SK-N-SH treated with all-trans-retinoic acid at 6 μM for 48 hours (cell line): ENCODE results near the gene NSMF.

Experiments
- ATAC-seq: fragments of 200-7000 bp; cut with Tn5 transposase; 3 replicates; pipeline ENCODE4 v1.9.1; 2020; ENCODE audit warnings: mild to moderate bottlenecking, moderate library complexity
- ARNTL ChIP-seq: fragments of 450-650 bp; formaldehyde crosslinking; IDR thresholded peaks from 2 replicates; pipeline ENCODE4 v1.5.0; 2020; ENCODE audit warnings: low read depth, mild to moderate bottlenecking, moderate library complexity, borderline replicate concordance
- BACH2 ChIP-seq: fragments of 250-450 bp; sonication (Bioruptor Pico); IDR thresholded peaks from 2 replicates; pipeline ENCODE4 v1.9.0; 2021; ENCODE audit warnings: mild to moderate bottlenecking, borderline replicate concordance
- CSDC2 ChIP-seq: fragments of 250-450 bp; sonication (Bioruptor Pico); IDR thresholded peaks from 2 replicates; pipeline ENCODE4 v1.5.0; 2020; ENCODE audit warnings: mild to moderate bottlenecking, moderate library complexity
- CSRNP3 ChIP-seq: fragments of 250-450 bp; sonication (Bioruptor Pico); IDR thresholded peaks from 2 replicates; pipeline ENCODE4 v1.5.1; 2021; ENCODE audit warnings: mild to moderate bottlenecking, moderate library complexity
- ESRRG ChIP-seq: fragments of 250-450 bp; sonication (Bioruptor Pico); IDR thresholded peaks from 2 replicates; pipeline ENCODE4 v1.6.1; 2021; ENCODE audit warnings: mild to moderate bottlenecking
- ISL1 ChIP-seq: fragments of 250-450 bp; sonication (Bioruptor Pico); IDR thresholded peaks from 2 replicates; pipeline ENCODE4 v2.1.2; 2022; ENCODE audit warnings: mild to moderate bottlenecking, moderate library complexity
- OSR1 ChIP-seq: fragments of 250-450 bp; sonication (Bioruptor Pico); IDR thresholded peaks from 2 replicates; pipeline ENCODE4 v1.8.0; 2022; ENCODE audit warnings: moderate library complexity, mild to moderate bottlenecking, inconsistent platforms
- PPARA ChIP-seq: fragments of 250-450 bp; sonication (Bioruptor Pico); IDR thresholded peaks from 2 replicates; pipeline ENCODE4 v1.5.0; 2020; ENCODE audit warnings: mild to moderate bottlenecking, borderline replicate concordance
- RARB ChIP-seq: fragments of 250-450 bp; sonication (Bioruptor Pico); IDR thresholded peaks from 2 replicates; pipeline ENCODE4 v1.8.0; 2021; ENCODE audit warnings: mild to moderate bottlenecking, moderate library complexity
- SNAI2 ChIP-seq: fragments of 250-450 bp; sonication (Bioruptor Pico); IDR thresholded peaks from 2 replicates; pipeline ENCODE4 v1.5.0; 2020; ENCODE audit warnings: mild to moderate bottlenecking, moderate library complexity
- TCF4 ChIP-seq: fragments of 250-450 bp; sonication (Bioruptor Pico); IDR thresholded peaks from 2 replicates; pipeline ENCODE4 v1.8.0; 2021; ENCODE audit warnings: mild to moderate bottlenecking, moderate library complexity, borderline replicate concordance
- TOX ChIP-seq: fragments of 250-450 bp; sonication (Bioruptor Pico); IDR thresholded peaks from 2 replicates; pipeline ENCODE4 v1.8.0; 2021; ENCODE audit warnings: mild to moderate bottlenecking, moderate library complexity, borderline replicate concordance
- TSHZ2 ChIP-seq: fragments of 250-450 bp; sonication (Bioruptor Pico); IDR thresholded peaks from 2 replicates; pipeline ENCODE4 v1.5.0; 2020; ENCODE audit warnings: mild to moderate bottlenecking, moderate library complexity
- ZC3H10 ChIP-seq: fragments of 250-450 bp; sonication (Bioruptor Pico); IDR thresholded peaks from 2 replicates; pipeline ENCODE4 v1.5.1; 2021; ENCODE audit warnings: mild to moderate bottlenecking, moderate library complexity
- ZFP3 ChIP-seq: fragments of 250-450 bp; sonication (Bioruptor Pico); IDR thresholded peaks from 2 replicates; pipeline ENCODE4 v1.5.0; 2020; ENCODE audit warnings: mild to moderate bottlenecking, moderate library complexity
- ZNF70 ChIP-seq: fragments of 450-650 bp; formaldehyde crosslinking; IDR thresholded peaks from 2 replicates; pipeline ENCODE4 v1.5.0; 2020; ENCODE audit warnings: mild to moderate bottlenecking, moderate library complexity
- ZNF8 ChIP-seq: fragments of 450-650 bp; formaldehyde crosslinking; IDR thresholded peaks from 2 replicates; pipeline ENCODE4 v1.5.0; 2020; ENCODE audit warnings: mild to moderate bottlenecking, moderate library complexity
- TF ChIP-seq, protein P1 (sequence below): fragments of 250-450 bp; sonication (Bioruptor Pico); IDR thresholded peaks from 2 replicates; pipeline ENCODE4 v1.8.0; 2020; ENCODE audit warnings: mild to moderate bottlenecking, moderate library complexity, borderline replicate concordance
- TF ChIP-seq, protein P2 (sequence below): fragments of 250-450 bp; sonication (Bioruptor Pico); IDR thresholded peaks from 2 replicates; pipeline ENCODE4 v1.8.0; 2021; ENCODE audit warnings: low read depth, mild to moderate bottlenecking, moderate library complexity, borderline replicate concordance
- TF ChIP-seq, protein P3 (sequence below): fragments of 250-450 bp; sonication (Bioruptor Pico); IDR thresholded peaks from 2 replicates; pipeline ENCODE4 v1.5.1; 2020; ENCODE audit warnings: low read depth, mild to moderate bottlenecking, moderate library complexity

The NSMF gene

DNA sequence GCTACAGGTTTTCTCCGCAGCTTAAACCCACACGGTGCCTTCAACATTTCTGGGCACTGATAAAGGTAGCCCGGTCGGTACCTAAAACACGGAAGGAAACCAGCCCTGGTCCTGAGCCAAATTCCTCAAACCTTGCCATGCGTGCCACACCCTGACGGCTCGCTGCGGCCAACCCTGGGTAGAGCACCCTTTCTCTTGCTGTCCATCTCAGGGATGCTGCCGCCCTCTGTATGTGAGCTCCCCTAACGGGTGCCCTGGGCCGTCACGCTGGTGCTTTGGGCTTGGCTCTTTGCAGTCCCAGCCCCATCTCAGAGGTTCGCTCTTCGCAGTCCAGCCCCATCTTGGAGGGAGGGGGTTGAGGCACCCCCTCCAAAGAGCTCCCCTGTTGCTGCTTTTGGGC lies 47.1 kb upstream of the NSMF start:
- TF ChIP-seq SNAI2 (CRISPR knock-in tag) (no peak), TSHZ2 (no peak), RARB (CRISPR knock-in tag) (no peak), ARNTL (CRISPR knock-in tag) (no peak), ZNF70 (CRISPR knock-in tag) (no peak), CSRNP3 (CRISPR knock-in tag) (no peak), CSDC2 (no peak), TOX (CRISPR knock-in tag) (no peak), ZNF8 (no peak), ZFP3 (CRISPR knock-in tag) (no peak), TCF4 (no peak)
- TF ChIP-seq, protein P1, sequence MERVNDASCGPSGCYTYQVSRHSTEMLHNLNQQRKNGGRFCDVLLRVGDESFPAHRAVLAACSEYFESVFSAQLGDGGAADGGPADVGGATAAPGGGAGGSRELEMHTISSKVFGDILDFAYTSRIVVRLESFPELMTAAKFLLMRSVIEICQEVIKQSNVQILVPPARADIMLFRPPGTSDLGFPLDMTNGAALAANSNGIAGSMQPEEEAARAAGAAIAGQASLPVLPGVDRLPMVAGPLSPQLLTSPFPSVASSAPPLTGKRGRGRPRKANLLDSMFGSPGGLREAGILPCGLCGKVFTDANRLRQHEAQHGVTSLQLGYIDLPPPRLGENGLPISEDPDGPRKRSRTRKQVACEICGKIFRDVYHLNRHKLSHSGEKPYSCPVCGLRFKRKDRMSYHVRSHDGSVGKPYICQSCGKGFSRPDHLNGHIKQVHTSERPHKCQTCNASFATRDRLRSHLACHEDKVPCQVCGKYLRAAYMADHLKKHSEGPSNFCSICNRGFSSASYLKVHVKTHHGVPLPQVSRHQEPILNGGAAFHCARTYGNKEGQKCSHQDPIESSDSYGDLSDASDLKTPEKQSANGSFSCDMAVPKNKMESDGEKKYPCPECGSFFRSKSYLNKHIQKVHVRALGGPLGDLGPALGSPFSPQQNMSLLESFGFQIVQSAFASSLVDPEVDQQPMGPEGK, result no peak
- TF ChIP-seq, protein P2, sequence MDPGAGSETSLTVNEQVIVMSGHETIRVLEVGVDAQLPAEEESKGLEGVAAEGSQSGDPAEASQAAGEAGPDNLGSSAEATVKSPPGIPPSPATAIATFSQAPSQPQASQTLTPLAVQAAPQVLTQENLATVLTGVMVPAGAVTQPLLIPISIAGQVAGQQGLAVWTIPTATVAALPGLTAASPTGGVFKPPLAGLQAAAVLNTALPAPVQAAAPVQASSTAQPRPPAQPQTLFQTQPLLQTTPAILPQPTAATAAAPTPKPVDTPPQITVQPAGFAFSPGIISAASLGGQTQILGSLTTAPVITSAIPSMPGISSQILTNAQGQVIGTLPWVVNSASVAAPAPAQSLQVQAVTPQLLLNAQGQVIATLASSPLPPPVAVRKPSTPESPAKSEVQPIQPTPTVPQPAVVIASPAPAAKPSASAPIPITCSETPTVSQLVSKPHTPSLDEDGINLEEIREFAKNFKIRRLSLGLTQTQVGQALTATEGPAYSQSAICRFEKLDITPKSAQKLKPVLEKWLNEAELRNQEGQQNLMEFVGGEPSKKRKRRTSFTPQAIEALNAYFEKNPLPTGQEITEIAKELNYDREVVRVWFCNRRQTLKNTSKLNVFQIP (CRISPR knock-in tag), result no peak
- TF ChIP-seq, protein P3, sequence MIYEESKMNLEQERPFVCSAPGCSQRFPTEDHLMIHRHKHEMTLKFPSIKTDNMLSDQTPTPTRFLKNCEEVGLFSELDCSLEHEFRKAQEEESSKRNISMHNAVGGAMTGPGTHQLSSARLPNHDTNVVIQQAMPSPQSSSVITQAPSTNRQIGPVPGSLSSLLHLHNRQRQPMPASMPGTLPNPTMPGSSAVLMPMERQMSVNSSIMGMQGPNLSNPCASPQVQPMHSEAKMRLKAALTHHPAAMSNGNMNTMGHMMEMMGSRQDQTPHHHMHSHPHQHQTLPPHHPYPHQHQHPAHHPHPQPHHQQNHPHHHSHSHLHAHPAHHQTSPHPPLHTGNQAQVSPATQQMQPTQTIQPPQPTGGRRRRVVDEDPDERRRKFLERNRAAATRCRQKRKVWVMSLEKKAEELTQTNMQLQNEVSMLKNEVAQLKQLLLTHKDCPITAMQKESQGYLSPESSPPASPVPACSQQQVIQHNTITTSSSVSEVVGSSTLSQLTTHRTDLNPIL (CRISPR knock-in tag), result no peak
- TF ChIP-seq, all 23 proteins: peak for 0
- ATAC-seq, result no peak

DNA sequence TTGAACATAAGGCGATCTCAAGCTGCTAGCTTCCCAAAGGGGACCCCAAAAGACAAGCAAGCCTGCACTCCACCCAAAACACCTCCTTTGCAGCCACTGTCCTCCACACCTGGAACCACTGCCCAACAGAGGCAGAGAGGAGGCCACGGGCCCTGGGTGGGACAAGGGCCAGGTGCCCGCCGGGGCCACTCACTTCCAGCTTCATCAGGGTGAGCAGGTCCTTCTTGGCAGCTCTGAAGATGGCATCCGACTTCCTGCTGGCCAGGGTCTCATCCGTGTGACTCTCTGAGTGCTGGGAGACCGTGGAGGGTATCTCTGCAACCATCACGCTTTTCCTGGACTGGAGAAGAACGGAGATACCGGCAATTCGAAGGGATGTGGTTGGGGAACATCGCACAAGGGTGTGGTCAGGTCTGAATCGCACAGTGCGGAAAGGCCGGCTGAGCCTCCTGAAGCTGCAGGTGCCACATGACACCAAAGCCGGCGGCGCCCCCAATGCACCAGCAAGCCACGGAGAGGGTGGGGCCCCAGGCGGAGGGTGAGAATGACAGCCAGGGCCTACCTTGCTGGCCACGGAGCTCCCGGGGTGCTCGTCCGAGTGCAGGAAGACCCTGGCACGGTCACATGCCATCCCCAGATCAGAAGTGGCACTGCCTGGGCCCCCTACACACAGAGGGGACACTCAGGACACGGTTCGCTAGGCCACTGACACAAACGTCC lies 46.4 kb upstream of the NSMF start:
- TF ChIP-seq ARNTL (CRISPR knock-in tag) (no peak), ESRRG (CRISPR knock-in tag) (no peak), CSRNP3 (CRISPR knock-in tag) (no peak), ZNF70 (CRISPR knock-in tag) (no peak)
- TF ChIP-seq, all 23 proteins: peak for 0
- no peak for ATAC-seq

DNA sequence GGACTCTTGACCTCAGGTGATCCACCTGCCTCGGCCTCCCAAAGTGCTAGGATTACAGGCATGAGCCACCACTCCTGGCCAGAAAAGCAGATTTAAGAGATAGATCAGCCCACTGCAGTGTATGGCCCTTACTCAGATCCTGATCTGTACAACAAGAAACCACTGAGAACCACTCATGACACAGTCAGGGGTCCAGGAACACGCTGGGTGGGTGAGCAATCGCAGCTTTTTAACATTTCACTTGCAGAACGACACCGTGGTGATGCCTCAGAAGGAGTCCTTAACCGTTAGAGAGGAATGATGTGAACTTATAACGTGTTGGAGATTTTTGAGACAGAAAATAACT lies 45.3 kb upstream of the NSMF start:
- no peak for ATAC-seq
- TF ChIP-seq, protein P3 (CRISPR knock-in tag), result no peak
- TF ChIP-seq, protein P1, result no peak
- TF ChIP-seq RARB (CRISPR knock-in tag) (no peak), CSDC2 (no peak), BACH2 (CRISPR knock-in tag) (no peak), PPARA (CRISPR knock-in tag) (no peak), ZNF8 (no peak), ZC3H10 (CRISPR knock-in tag) (no peak), CSRNP3 (CRISPR knock-in tag) (no peak), ISL1 (CRISPR knock-in tag) (no peak), OSR1 (CRISPR knock-in tag) (no peak), ZNF70 (CRISPR knock-in tag) (no peak), ZFP3 (CRISPR knock-in tag) (no peak), ARNTL (CRISPR knock-in tag) (no peak), ESRRG (CRISPR knock-in tag) (no peak), SNAI2 (CRISPR knock-in tag) (no peak), TCF4 (no peak)
